GM21515 (cell line): ENCODE results near the gene SZRD1.

Source experiments
- ATAC-seq: cut with Tn5 transposase; IDR thresholded peaks from one replicate; pipeline ENCODE4 v1.9.1; 2021; ENCODE audit not compliant: unreplicated experiment

SZRD1 gene

DNA sequence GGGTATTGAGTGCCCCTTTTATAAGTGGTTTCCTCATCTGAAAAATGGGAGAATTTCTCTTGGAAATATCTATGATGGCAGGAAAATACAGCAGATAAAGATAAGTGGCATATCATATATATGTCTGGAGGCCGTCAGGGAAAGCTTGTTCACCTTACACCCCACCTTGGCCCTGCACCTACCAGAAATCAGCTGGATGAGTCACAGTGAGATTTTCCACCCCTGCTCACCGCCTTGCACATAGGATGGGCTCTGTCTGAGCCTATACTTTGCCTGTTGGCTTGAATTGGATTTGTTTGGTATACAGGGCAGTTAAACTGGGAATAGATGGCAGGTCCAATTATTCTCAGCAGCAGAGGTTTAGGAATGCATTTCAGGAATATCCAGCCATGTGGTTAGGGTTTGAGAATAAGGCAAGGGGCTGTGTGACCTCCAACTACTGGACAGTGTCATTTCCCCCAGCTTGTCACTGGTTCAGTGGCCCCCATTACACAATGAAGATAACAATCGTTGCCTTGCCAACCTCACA lies 70.0 kb downstream of the SZRD1 start, which contains the start of gene SPATA21:
Gene SPATA21 (minus strand): TSS at position 479 of the 529 bp plus-strand sequence. CDS start 6,053 bp downstream, outside the sequence.
- ATAC-seq: no peak

DNA sequence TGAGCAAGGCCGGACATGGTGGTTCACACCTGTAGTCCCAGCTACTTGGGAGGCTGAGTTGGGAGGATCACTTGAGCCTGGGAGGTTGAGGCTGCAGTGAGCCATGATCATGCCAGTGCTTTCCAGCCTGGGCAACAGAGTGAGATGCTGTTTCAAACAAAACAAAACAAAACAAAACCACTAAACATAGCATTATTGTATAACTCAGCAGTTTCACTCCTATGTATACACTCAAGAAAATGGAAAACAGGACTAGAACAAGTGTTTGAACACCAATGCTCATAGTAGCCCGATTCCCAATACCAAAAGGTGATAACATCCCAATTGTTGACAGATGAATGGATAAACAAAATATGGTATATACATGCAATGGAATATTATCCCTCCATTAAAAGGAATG lies 71.5 kb downstream of the SZRD1 start:
- ATAC-seq: no peak

- no peak for ATAC-seq
Measured at GRCh38 chr1:16438924-16439323, 71.9 kb downstream of the SZRD1 start.

GRCh38 chr1:16440131-16440469 lies 73.1 kb downstream of the SZRD1 start:
- peak; percentile 21 for ATAC-seq

- peak; percentile 71 for ATAC-seq
Measured at GRCh38 chr1:16440470-16441281, 73.6 kb downstream of the SZRD1 start, which contains the start of gene NECAP2. NECAP2 (plus strand) TSS chr1:16440724; CDS start chr1:16440762, 38 bp downstream.

GRCh38 chr1:16441282-16441665 lies 74.2 kb downstream of the SZRD1 start:
- ATAC-seq: no peak

DNA sequence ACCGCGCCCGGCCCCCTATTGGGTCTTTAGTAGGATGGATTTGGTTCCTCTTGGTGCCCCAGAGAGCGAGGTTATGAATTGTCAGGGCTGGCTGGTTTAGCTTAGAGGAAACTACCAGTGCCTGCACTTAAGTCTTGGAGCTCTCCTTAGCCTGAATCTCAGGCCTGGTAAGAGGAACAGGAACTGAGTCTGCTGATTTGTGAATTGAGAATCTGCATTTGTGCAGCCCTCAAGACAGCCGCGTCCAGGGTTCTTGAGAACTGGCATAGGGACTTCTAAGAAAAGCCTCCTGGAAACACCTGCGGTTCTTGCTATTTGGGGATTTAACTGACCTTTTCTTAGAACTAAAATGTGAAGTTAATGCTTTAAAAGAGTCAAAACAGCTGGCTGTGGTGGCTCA lies 75.2 kb downstream of the SZRD1 start:
- no peak for ATAC-seq

DNA sequence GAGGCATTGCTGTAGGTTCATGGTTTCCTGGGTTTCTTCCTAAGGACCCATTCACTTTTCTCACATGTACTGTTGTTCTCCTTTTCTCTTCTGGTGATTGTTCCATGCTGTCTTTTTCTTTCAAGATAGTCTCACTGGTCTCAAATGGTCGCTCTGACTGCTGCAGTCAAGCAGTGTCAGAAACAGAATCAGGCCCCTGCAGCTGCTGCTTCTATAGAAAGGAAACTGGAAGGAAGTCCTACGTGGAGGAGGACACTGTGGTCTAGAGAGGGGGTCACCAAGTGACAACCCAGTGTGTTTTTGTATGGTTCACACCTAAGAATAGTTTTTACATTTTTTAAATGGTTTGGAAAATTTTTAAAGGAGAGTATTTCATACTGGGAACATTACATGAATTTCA lies 75.9 kb downstream of the SZRD1 start:
- no peak for ATAC-seq

DNA sequence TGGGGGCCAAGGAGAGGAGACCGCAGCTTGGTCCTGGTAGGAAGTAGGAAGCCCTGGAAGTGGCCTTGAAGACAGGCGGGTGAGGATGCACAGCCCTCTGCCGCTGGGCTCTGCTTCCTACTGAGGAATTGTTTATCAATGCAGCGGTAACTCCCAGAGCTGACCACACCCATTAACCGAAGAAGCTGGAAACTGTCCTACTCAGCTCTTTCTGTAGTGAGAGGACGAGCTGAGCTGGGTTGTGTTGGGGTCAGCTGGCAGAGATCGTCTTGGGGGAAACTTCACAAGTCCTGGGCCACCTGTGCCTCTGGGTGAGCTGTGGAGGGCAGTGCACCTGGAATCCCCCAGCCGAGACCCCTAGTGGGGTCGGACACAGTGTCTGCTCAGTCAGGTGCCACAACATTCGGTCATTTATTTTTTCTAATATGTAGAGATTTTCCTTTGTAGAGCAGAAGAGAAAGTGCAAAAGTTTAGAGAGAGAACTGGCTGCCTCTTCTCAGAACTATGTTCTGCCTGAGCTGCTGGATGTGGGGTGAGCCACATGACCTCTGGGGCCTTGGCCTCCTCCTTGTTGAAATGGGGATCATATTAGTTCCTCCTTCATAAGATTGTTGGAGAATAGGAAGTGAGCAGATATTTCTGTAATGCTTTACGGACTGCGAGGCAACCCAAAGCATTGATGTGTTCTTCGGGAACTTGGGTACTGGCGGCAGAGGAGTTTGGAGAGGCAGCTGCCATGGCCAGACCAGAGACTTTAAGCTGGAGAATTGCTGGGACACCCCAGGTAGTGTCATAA lies 77.1 kb downstream of the SZRD1 start:
- no peak for ATAC-seq

DNA sequence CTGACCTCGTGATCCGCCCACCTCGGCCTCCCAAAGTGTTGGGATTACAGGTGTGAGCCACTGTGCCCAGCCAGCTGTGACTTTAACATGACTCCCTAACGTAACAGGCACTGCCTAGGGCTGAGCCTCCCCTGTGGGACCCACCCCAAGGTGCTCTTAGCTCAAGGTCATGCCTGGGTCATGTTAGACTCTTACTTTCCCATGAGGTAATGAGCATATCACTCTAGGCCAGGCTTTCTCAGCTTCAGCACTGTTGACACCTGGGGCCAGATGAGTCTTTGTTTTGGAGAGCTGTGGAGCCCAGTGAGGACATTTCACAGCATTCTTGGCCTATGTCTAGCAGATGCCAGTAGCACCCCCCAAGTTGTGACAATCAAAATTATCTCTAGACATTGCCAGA lies 78.0 kb downstream of the SZRD1 start:
- no peak for ATAC-seq

- ATAC-seq: no peak
Measured at GRCh38 chr1:16446116-16446515, 79.1 kb downstream of the SZRD1 start.

DNA sequence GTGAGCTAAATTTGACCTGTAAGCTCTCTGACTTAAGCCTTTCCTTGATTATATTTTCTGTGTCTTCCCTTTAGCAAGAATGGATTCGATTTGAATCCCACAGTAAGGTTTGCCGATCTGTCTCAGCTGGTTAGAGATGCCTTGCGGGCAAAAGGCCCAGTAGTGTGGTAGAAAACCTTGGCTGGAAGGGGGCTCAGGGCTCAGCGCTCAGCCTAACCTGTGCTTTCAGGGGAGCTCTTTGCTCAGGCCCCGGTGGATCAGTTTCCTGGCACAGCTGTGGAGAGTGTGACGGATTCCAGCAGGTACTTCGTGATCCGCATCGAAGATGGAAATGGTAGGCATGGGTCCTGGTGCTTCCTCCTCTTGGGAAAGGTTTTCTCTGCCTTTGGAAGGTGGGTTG lies 80.6 kb downstream of the SZRD1 start:
- no peak for ATAC-seq
